Putamen (tissue), 1 donor: ENCODE measurements around the gene MYL12A.
A peak's percentile ranks its signal among the peaks of the same experiment; 100 is the strongest.
"Not testable (repeated sequence)": the region's sequence is repeated elsewhere in the genome, so short reads cannot be mapped to it uniquely, and the experiment has no call there.

Experiments used
- DNase-seq: peaks from one replicate; pipeline ENCODE4 v3.0.0-alpha.2; 2016; ENCODE audit warnings: low spot score

Gene MYL12A

DNA sequence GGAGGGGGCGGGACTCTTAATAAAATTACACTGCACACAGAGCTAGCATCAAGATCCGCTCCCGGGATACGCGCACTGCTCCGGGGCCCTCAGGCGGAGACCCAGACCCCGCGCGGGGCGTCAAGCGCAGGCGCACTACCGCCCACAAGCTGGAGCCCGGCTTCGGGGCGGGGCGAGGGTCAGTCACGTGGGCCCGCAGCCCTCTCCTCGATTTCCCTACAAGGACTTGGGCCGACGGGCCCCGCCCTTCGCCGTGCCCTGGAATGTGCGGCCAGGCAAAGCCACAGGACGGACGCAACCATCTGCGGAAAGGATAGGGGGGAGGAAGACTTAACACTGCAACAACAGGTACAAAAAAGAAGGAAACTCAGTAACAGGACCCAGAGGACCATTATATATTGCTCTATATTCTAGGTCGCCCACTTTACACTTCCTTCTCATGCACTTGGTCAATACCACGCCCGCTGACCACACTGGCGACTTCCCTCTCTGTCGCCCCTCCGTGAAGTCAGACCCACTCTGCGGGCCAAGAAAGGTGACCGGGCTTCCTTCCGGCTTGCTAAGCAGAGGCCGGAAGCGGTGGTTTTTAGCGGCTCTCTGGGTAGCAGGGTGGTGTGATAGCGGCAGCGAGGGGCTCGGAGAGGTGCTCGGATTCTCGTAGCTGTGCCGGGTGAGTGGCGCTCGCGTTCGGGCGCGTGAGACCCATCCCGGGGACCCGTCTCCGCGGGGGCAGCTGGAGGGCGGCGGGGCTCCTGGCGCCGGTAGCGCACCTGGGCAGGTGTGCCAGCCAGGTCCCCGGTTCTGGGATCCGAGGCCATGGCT, at the start of gene MYL12A:
Gene MYL12A, plus strand, starts transcription at position 562 of the 822 bp plus-strand sequence. CDS start 5,447 bp downstream, outside the sequence.
- peak; percentile 94 for DNase-seq

DNA sequence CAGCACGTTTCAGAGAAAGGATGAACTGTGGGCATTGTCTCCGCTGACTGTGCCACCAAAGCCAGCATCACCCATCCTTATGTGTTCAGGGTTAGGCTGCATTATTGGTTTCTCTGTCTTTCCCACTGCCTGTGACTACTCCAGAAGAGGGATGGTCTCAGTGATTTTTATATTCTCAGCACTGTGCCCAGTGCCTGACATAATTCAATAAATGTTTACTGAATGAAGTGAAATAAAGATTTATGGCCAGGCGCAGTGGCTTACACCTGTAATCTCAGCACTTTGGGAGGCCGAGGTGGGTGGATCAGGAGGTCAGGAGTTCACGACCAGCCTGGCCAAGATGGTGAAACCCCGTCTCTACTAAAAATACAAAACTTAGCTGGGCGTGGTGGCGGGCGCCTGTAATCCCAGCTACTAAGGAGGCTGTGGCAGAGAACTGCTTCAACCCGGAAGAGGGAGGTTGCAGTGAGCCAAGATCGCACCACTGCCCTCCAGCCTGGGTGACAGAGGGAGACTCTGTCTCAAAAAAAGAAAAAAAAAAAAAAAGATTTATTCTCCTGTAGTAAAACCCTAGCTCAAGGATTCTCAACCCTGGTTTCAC, 49.2 kb upstream of the MYL12A start:
- not testable (repeated sequence) for DNase-seq

DNA sequence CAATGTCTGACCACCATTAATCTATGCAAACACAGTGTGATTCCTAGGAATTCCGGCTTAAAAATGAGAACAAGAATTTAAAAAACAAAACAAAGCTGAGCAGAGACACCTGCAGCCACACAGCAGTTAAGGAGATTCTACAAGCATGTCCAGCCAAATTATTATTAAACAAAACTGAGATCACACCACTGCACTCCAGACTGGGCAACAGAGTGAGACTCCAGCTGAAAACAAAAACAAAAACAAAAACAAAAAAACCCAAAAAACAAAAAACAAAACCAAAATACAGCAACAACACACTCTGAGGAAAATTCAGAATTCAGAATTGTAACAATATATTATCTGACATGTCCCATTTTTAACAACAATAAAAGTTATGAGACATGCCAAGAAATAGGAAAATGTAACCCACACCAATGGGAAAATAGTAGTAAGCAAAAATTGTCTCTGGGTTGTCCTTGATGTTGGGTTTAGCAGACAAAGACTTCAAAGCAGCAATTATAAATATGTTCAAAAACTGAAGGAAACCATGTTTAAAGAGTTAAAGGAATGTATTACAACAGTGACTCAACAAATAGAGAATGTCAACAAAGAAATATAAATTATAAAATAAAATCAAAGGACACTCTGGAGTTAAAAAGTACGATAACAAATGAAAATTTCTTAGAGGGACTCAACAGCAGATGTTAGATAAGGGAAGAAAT, 47.5 kb upstream of the MYL12A start:
- no peak for DNase-seq

DNA sequence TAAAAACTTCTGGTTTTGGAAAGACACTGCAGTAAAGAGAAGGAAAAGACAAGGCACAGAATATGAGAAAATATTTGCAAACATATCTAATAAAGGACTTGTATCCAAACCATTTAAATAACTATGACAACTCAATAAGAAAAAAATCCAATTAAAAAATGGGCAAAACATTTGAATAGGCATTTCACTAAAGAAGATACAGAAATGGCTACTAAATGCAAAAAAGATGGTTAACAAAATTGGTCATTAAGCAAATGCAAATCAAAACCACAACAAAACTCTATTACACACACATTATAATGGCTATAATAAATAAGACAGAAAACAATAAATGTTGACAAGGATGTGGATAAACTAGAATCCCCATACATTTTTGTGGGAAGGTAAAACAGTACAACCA, 42.4 kb upstream of the MYL12A start:
- DNase-seq, result no peak

DNA sequence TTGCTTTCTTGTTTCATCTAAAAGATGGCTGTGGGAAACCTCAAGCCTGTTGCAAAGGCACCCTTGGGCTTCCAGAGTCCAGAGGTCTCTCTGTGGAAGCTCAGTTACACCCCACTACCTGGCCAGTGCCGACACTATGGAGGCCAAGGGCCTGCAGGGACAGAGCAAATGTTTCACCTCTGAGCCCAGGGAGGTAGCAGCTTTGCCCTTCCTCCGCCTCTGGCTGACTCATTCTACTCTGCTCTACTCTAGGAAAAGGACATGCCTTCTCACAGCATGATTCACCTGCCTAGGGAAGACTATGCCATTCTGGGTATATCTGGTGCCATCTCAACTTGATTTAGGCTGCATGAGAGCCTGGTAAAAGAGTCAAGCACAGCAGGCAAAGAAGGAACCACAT, 40.0 kb upstream of the MYL12A start:
- no peak for DNase-seq

DNA sequence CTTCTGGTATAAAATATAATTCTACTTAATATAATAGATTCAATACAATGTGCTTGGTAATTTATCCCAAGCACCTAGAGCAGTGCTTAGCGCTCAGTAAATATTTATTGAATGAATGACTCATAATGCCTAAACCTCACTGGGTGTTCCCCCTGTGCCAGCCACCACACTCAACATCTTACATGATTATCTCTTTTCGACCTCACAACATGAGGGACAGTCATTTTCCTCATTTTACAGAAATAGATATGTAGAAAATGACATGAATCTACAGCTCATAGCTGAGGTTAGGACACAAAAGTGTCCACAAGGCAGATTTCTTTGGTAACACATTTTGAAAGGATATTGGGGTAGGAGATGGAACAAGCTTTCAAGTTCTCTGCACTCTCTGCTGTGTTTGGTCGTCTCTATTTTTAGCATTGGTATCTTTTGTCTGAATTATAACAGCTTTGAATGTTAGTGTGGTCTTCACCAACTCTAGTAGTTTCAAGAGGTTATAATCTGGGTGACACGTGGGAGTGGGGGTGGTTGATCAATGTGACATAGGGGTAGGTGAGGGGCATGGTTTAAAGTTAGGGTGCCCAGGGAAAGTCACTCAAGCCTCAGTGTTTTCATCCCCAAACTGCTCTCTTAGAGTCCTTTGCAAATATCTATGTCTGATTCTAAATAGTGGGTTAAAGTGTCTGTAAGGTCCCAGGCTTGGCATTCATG, 37.6 kb upstream of the MYL12A start:
- DNase-seq, result no peak

DNA sequence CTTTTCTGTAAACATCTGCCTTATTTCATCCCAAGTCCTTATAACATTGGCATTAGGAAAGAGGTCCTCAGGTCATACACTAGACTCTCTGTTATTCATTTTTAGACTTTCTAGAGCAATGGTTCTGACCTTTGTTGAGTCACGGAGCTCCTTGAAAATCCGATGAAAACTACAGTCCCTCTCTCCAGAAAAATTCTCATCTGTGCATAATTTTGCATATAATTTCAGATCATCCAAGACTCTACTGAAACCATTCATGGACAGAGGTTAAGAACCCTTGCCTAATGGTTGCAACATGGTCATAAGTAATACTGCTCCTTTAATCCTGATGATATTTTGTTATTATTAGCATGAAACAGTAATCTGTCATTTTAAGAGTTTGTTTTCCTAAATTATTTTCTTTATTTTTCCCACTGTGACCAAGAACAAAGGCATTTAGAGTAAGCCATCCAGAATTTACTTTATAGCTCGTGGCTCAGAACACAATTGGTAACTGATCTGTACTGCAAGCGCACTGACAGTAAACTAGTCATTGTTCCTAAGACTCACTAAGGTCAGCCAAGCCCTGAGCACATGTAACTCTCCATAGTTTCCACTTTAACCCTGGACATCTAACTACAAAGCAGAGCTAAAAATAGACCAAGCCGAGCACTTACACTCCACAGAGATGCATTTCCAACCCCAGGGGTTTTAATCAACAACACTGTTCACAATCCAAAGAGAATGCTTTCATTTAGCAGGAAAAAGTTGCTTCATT, 36.2 kb upstream of the MYL12A start:
- DNase-seq, result peak; percentile 19

DNA sequence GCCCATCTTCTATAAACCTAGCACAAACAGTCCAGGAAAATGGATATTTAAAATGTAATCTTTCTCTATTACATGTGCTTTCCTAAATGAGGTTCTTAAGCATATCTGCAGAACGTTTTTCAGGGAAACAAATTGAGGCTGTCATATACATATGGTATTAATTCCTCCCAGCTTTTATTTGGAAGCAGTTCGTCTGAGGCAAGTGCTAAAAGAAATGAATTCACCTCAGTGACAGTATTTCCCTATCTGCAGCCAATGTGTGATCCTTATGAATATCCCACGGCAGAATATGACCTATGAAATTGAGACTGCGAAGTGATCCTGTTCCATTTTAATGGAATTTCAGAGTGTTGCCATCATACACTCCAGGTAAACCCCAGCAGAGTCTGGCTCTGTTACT, 34.9 kb upstream of the MYL12A start:
- no peak for DNase-seq

DNA sequence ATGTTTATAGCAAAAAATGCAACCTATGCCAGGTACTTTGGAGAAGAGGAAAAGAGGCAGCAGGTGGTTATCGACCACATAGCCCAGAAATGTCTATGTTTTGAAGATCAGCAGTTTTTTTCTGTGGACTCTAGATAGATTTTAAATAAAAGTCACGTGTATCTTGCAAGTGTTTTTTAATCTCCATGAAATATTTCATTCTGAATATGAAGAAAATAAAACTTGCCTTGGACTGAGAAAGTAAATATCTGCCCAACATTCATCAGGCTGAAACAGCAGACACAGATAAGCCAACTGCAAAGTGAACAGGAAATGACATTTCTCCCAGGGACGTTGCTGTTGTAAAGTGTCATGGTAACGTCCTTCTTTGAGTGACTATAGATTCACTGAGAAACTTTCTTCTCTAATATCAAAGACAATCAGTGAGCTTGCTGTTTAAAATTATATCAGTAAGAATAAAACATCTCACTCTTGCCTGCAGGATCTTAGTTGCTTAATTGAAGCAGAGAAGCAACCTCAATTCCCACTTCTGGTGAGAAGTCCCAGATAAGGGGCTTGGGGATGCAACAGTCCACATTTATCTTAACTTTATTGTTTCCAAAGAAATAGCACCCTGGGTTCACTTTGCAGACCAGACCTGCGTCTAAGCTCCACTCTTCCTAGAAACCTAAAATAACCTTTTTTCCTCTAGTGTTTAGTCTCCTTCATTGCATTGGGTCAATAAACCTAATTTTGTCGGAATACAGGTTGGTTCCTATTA, 34.1 kb upstream of the MYL12A start:
- DNase-seq, result no peak

DNA sequence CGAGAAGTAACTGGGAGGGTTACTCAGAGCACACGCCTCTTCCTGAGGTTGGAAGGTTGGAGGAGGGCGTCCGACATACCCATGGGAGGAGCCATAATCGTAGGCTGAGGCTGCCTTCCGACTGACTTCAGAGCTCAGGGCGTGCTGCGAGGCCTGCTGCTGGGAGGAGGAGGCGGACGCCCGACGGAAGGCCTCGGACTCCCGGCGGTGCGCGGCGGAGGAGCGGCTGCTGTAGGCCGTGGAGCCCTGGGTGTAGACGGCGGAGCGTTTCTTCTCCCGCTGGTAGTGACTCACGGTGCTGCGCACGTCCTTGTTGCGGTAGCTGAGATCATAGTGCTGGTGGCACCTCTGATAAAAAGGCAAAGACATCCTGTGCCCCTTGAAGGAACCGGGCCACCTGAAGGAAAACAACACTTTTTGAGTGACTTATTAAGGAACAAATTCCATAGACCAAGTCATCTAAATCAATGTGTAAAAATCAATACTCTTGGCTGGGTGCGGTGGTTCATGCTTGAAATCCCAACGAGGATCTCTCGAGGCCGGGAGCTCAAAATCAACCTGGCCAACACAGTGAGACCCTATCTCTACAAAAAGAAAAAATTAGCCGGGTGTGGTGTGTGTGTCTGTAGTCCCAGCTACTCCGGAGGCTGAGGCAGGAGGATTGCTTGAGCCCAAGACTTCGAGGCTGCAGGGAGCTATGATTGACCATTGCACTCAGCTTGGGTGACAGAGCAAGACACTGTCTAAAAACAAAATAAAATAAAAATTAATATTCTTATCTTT, 32.6 kb upstream of the MYL12A start:
- no peak for DNase-seq

DNA sequence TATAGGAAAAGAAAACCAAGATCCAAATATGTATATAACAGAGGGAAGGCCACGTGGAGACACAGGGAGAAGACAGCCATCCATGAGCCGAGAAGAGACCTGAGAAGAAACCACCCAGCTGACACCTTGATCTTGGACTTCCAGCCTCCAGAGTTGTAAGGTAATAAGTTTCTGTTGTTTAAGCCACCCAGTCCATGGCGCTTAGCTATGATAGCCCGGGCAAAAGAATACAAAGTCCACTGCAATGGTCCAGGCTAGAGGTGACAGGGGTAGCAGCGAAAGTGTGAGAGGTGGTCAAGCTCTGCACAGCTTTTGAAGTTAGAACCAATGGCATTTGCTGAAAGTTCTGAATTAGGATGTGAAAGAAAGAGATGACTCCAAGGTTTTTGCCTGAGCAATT, 30.6 kb upstream of the MYL12A start:
- no peak for DNase-seq

DNA sequence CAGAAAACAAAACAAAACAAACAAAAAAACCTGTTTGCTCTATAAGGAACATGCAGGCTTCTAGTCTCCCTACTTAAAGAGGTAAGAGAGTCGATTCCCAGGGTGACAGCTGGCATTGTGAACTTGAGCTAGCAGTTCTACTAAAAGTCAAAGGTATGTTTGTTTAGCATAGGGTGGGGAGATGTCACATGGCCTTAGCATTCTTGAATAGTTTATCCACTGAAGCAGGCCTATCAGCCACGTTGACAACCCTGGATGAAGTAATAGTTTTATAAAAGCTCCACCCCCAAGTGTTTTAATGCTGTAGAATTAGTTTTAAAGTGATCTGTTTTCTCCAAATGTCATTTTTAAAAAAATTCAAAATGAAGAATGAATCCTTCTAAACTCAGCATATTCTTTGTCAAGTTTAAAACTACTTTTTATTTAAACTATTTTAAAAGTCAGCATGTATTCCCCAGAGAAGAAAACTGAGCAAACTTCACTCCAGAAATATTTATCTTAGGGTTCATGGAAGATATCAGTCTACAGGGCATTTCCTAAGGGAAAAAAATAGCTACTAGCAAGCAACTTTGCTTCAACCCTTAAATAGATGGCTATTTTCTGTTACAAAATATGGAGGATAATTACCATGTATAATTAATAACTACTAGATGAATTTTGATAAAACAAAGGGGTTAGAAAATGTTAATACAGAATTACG, 29.5 kb upstream of the MYL12A start:
- no peak for DNase-seq

DNA sequence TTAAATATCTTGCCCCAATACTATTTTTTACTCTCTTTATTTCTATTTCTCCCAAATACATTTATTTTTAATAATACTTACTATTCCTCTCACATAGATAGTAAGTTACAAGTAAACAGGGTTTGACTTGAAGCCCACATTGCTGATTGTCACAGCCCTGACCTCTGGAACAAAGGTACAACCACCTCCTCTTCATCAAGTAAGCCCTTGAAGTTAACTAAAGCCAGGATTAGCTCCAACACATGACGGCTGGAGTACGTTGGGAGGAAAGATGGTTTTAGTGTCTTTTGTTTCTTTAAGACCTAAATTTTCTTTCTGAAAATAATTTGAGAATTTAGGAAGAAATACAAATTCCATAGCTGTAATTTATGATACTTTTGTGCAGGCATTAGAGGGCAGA, 28.8 kb upstream of the MYL12A start:
- DNase-seq, result no peak

DNA sequence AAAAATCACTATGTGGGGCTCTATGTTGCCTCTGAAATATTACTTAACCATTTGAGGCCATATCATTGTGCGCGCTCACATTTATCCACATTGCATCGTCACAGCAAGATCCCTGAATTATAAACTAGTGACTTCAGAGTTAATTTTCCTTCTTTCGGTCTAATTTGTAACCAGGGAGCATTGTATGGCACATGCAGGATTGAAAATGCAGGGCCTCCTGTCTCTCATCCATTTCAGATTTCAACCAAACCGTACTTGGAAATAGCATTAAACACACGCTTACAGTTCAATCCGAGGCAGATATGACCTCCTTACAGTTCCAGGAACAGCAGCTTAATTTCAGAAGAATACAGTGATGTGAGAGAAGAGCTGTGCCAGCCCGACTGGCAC, 28.4 kb upstream of the MYL12A start:
- DNase-seq, result no peak

DNA sequence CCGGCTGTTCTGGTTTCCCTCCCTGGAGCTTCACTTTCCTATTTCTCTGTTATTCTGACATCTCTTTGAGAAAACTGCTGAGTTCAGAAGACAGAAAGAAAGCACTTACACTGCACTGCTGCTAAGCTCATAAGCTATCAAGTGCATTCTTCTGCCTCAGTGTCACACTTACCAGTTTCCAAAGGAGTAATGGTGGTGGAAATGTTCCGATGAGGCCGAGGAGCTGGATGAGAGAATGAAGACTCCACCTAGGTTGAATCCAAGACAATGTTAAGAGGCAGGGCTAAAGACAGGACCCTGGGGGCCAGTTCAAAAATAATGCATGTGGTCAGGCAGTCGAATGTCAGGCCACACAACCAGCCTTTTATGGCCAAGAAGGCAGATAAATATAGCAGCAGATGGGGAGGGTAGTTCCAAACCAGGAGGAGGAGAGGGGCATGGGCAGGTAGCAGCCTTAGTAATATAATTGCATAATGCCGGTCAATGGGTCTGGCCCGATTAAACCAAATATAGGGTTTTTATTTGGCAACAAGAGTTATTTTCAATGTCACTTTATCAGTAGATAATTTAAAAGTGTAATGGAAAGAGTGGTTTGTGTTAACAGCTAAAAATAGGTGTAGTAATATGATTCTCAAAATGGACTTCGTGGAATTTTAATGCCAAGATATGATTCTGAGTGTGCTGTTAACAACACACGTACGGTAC, 27.8 kb upstream of the MYL12A start, which contains the start of gene MYOM1:
Gene MYOM1, minus strand, starts transcription at position 338 of the 705 bp plus-strand sequence. CDS start 4,745 bp downstream, outside the sequence.
- no peak for DNase-seq

DNA sequence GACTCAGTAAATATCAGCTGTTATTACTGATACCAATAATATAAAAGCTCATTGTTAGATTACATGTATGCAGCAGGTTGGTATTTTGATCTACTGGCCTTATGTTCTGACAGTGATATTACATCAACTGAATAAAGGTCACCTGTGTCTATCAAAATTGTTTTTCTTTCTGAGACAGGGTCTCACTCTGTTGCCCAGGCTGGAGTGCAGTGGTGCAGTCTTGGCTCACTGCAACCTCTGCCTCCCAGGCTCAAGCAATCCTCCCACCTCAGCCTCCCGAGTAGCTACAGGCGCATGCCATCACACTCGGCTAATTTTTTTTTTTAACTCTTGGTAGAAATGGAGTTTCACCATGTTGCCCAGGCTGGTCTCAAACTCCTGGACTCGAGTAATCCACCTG, 26.7 kb upstream of the MYL12A start:
- DNase-seq, result not testable (repeated sequence)

DNA sequence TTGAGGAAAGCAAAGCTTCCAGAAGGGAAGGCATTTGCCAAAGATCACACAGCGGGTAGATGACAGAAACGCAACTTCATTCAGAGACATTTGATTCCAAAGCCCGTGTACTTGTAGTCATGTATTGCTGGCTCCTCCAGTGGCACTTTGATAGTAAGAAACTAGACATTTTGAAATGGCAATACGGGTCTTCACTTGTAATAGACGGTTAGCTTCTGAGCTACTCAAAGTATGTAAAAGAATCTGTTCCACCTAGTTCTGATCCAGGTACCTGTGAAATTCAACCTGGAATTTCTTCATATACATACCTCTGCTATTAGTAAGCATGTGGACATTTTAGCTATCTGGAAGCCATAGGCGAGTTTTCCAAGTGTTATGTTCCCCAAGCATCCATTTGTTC, 26.1 kb upstream of the MYL12A start:
- DNase-seq, result no peak

DNA sequence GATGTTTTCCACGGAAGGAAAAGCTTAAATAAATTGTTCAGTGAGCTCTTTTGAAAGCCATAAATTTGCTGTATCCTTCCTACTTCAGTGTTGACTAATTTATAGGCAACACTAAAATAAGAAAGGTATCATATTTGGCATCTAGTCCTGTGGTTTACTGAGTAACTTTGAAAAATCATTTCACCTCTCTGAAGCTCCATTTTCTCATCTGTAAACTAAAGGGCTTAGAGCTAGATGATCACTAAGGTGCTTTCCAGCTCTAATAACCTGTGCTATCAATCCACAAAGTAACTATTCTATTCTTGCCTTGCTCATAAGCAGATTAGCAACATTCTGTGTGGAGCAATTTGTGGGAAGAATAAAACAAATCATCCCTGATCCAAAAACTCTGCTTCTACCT, 24.2 kb upstream of the MYL12A start:
- no peak for DNase-seq

DNA sequence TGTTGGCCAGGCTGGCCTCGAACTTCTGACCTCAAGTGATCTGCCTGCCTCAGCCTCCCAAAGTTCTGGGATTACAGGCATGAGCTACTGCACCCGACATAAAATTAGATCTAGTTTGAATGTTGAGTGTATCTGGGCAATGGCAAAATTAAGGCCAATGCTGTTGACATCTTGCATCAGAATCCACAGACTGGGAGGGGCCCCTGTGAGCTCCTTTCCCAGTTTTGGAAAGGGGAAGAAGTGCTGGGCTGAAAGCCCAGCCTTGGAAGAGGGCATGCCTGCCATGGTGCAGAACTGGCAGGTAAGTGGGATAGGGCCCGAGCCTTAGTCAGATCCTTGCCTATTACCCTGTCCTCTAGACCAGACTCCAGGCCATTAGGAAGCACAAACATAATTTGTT, 23.4 kb upstream of the MYL12A start:
- no peak for DNase-seq
